OCI-LY1 (cell line): ENCODE results near the gene CYBA.

Source experiments
- CTCF ChIP-seq: fragments of 200-600 bp; sonication (generic), shearing (Covaris generic); IDR thresholded peaks from 2 replicates; pipeline ENCODE4 v1.5.1; 2017; ENCODE audit warnings: mild to moderate bottlenecking, antibody characterized with exemption, low read length, moderate library complexity, mixed read lengths
- EZH2 ChIP-seq: fragments of 200-600 bp; sonication (generic), shearing (Covaris generic); IDR thresholded peaks from 2 replicates; pipeline ENCODE4 v1.8.0; 2017; ENCODE audit warnings: borderline replicate concordance, mixed run types, mild to moderate bottlenecking, antibody characterized with exemption, low read length, moderate library complexity, mixed read lengths

- TF ChIP-seq CTCF (no peak), EZH2 (no peak)
These were observed 45.4 kb downstream of the CYBA start for GRCh38 chr16:88605186-88606147.
